HG02885 (cell line): ENCODE results near the gene GUCY1A2.

Experiments used
- ATAC-seq: cut with Tn5 transposase; IDR thresholded peaks from one replicate; pipeline ENCODE4 v1.9.1; 2021; ENCODE audit warnings: mild to moderate bottlenecking; ENCODE audit not compliant: unreplicated experiment, poor library complexity

Gene GUCY1A2

GRCh38 chr11:106765469-106766258 lies 252.6 kb downstream of the GUCY1A2 start:
- no peak for ATAC-seq

GRCh38 chr11:106763501-106763900 lies 254.8 kb downstream of the GUCY1A2 start:
- no peak for ATAC-seq

GRCh38 chr11:106761745-106762144 lies 256.5 kb downstream of the GUCY1A2 start:
- no peak for ATAC-seq

GRCh38 chr11:106761240-106761639 lies 257.0 kb downstream of the GUCY1A2 start:
- ATAC-seq, result no peak

- no peak for ATAC-seq
Observed at GRCh38 chr11:106748059-106748458, 270.2 kb downstream of the GUCY1A2 start.

- ATAC-seq, result no peak
Observed at GRCh38 chr11:106745941-106746340, 272.3 kb downstream of the GUCY1A2 start.

- ATAC-seq, result no peak
Observed at GRCh38 chr11:106733635-106734034, 284.6 kb downstream of the GUCY1A2 start.

GRCh38 chr11:106728859-106729258 lies 289.4 kb downstream of the GUCY1A2 start:
- no peak for ATAC-seq

GRCh38 chr11:106728379-106728778 lies 289.9 kb downstream of the GUCY1A2 start:
- ATAC-seq, result no peak

- ATAC-seq, result no peak
Observed at GRCh38 chr11:106727256-106727655, 291.0 kb downstream of the GUCY1A2 start.

GRCh38 chr11:106724293-106724892 lies 293.9 kb downstream of the GUCY1A2 start:
- ATAC-seq, result no peak

- no peak for ATAC-seq
Observed at GRCh38 chr11:106723071-106723470, 295.2 kb downstream of the GUCY1A2 start.

- ATAC-seq, result no peak
Observed at GRCh38 chr11:106717222-106717621, 301.1 kb downstream of the GUCY1A2 start.

GRCh38 chr11:106714199-106714598 lies 304.1 kb downstream of the GUCY1A2 start:
- ATAC-seq, result no peak

GRCh38 chr11:106708348-106708747 lies 309.9 kb downstream of the GUCY1A2 start:
- ATAC-seq, result no peak

- no peak for ATAC-seq
Observed at GRCh38 chr11:106706355-106706754, 311.9 kb downstream of the GUCY1A2 start.

- no peak for ATAC-seq
Observed at GRCh38 chr11:106702805-106703204, 315.5 kb downstream of the GUCY1A2 start.

- no peak for ATAC-seq
Observed at GRCh38 chr11:106697058-106697457, 321.2 kb downstream of the GUCY1A2 start.

- no peak for ATAC-seq
Observed at GRCh38 chr11:106695506-106695905, 322.8 kb downstream of the GUCY1A2 start.

- no peak for ATAC-seq
Observed at GRCh38 chr11:106694501-106694900, 323.8 kb downstream of the GUCY1A2 start.

GRCh38 chr11:106691807-106692365 lies 326.4 kb downstream of the GUCY1A2 start:
- no peak for ATAC-seq

GRCh38 chr11:106690923-106691322 lies 327.4 kb downstream of the GUCY1A2 start:
- no peak for ATAC-seq
